Endodermal cell (in vitro differentiated cells): Measurements from ENCODE around the gene CFAP46. TPM values are rescaled to one million over a fixed set of nuclear protein-coding genes. Genes with fewer than 3 reads are reported as not detected.

ENCODE experiments used
- DNase-seq: peaks from one replicate; pipeline ENCODE4 v3.0.0-alpha.2; 2017
- H3K27ac ChIP-seq: 2 replicates; pipeline ENCODE4 v1.5.1; 2013; ENCODE audit warnings: mild to moderate bottlenecking, low read depth, low read length, moderate library complexity
- H3K27me3 ChIP-seq: 2 replicates; pipeline ENCODE4 v1.6.1; 2013; ENCODE audit warnings: mild to moderate bottlenecking, low read length, moderate library complexity; ENCODE audit not compliant: insufficient read depth, control insufficient read depth, poor library complexity, severe bottlenecking
- H3K36me3 ChIP-seq: 2 replicates; pipeline ENCODE4 v1.7.0; 2013; ENCODE audit warnings: mild to moderate bottlenecking, low read length, moderate library complexity; ENCODE audit not compliant: control insufficient read depth, insufficient read depth
- H3K4me1 ChIP-seq: one replicate; pipeline ENCODE4 v1.7.0; 2013; ENCODE audit warnings: low read length; ENCODE audit not compliant: control insufficient read depth, insufficient read depth
- H3K4me3 ChIP-seq: 2 replicates; pipeline ENCODE4 v1.5.1; 2013; ENCODE audit warnings: mild to moderate bottlenecking, low read length, moderate library complexity
- H3K9ac ChIP-seq: 2 replicates; pipeline ENCODE4 v1.6.1; 2013; ENCODE audit warnings: mild to moderate bottlenecking, low read length, moderate library complexity; ENCODE audit not compliant: poor library complexity, severe bottlenecking; ENCODE audit errors: extremely low read depth
- H3K9me3 ChIP-seq: 2 replicates; pipeline ENCODE4 v1.6.1; 2013; ENCODE audit warnings: mild to moderate bottlenecking, low read length, moderate library complexity; ENCODE audit not compliant: control insufficient read depth
- H3K27ac Mint-ChIP-seq: 2 replicates; pipeline ENCODE4 v1.8.0; 2020; ENCODE audit warnings: mixed read lengths
- H3K27me3 Mint-ChIP-seq: 2 replicates; pipeline ENCODE4 v1.8.0; 2021; ENCODE audit warnings: mild to moderate bottlenecking, mixed read lengths; ENCODE audit not compliant: insufficient read depth
- H3K36me3 Mint-ChIP-seq: 2 replicates; pipeline ENCODE4 v1.8.0; 2020; ENCODE audit warnings: low read depth, mixed read lengths
- H3K4me1 Mint-ChIP-seq: 2 replicates; pipeline ENCODE4 v1.8.0; 2020; ENCODE audit warnings: mixed read lengths
- H3K4me3 Mint-ChIP-seq: 2 replicates; pipeline ENCODE4 v1.8.0; 2020; ENCODE audit warnings: mild to moderate bottlenecking, moderate library complexity, mixed read lengths
- H3K9me3 Mint-ChIP-seq: 2 replicates; pipeline ENCODE4 v1.8.0; 2020; ENCODE audit warnings: mild to moderate bottlenecking, mixed read lengths
- CTCF ChIP-seq: fragments of 200-600 bp; sonication (generic); conservative IDR thresholded peaks from 2 replicates; pipeline ENCODE4 v1.5.0; 2021; ENCODE audit warnings: antibody characterized with exemption, mild to moderate bottlenecking
- WGBS, 2 experiments: methylation state at CpG; one replicate each; pipeline versions ENCODE4 v1.1.5 to v1.1.7; 2013; ENCODE audit warnings: missing lambda C conversion rate in 2 of 2, mixed read lengths in 1 of 2; ENCODE audit not compliant: insufficient coverage in 1 of 2, insufficient read length in 1 of 2; 5-methylcytosine and 5-hydroxymethylcytosine counted together
- total RNA-seq, 2 donors: library from RNA; stranded (reverse); fragmentation: NEBNext Ultra II Directional in 1 of 2; extraction: Animal tissue kit (Norgen Biotek cat#: 25700) in 1 of 2; gene quantifications; 2 replicates in 1 of 2; 3 replicates in 1 of 2; pipeline ENCODE4 v1.2.1, GENCODE V29; 2021

The CFAP46 gene
- total RNA-seq, 2 donors from 2014 or later: 9.9 to 10.5 TPM

- no peaks in the 10 kb centered on the region for H3K9me3 ChIP-seq
- H3K27me3 ChIP-seq: no peaks in the 10 kb centered on the region
- H3K4me1 ChIP-seq: no peaks in the 10 kb centered on the region
- Mint-ChIP-seq H3K27me3 (peaks cover 4% of the 10 kb centered on the region), H3K27ac (no peak overlapping the region), H3K4me3 (no peak overlapping the region), H3K36me3 (no peaks in the 10 kb centered on the region), H3K4me1 (no peaks in the 10 kb centered on the region), H3K9me3 (no peaks in the 10 kb centered on the region)
- H3K9ac ChIP-seq: no peak overlapping the region
- H3K4me3 ChIP-seq: no peak overlapping the region
- TF ChIP-seq CTCF: no peak
- WGBS, 2 experiments: 86 to 88% methylated on average over 32 to 35 of the region's 35 CpGs
- no peak for DNase-seq
- H3K27ac ChIP-seq: no peak overlapping the region
- no peaks in the 10 kb centered on the region for H3K36me3 ChIP-seq
Observed at GRCh38 chr10:132886211-132887099, 55.9 kb downstream of the CFAP46 start.

DNA sequence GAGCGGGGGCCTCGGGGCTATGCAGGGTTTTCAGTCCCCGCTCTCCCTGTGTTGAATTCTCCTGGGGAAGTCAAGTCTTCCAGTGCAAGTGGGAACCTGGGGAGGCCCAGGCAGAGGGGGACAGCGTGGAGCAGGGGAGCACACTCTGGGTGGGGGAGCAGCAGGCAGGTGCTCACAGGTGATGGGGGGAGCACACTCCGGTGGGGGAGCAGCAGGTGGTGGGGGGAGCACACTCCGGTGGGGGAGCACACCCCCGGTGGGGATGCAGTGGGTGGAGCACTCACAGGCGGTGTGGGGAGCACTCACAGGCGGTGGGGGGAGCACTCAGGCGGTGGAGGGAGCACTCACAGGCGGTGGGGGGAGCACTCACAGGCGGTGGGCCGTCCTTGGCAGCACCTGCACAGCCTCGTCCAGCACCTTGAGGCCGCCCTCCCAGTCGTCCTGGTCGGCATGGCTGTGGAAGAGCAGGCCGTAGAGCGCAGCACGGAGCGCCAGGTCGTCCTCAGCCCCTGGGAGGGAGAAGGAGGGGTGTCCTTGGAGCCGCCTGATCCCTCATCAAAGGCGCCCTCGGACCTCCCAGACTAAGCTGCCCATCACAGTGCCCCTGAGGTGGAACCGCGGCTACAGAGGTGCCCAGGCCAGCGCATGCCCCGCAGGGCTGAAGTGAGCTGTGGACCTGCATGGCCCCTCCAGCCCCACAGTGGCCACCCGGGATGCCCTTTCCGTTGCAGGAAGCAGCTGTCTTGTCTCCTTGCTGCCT lies 56.7 kb downstream of the CFAP46 start:
- H3K27ac Mint-ChIP-seq: no peak overlapping the region
- no peaks in the 10 kb centered on the region for H3K9me3 ChIP-seq
- no peaks in the 10 kb centered on the region for H3K36me3 ChIP-seq
- DNase-seq: no peak
- H3K27me3 ChIP-seq: no peaks in the 10 kb centered on the region
- no peaks in the 10 kb centered on the region for H3K4me1 ChIP-seq
- 91 to 97% methylated on average over 16 to 30 of the region's 31 CpGs for WGBS, 2 experiments
- H3K4me3 Mint-ChIP-seq: no peak overlapping the region
- no peak overlapping the region for H3K27ac ChIP-seq
- H3K9ac ChIP-seq: no peak overlapping the region
- H3K4me3 ChIP-seq: no peak overlapping the region
- H3K9me3 Mint-ChIP-seq: no peaks in the 10 kb centered on the region
- no peaks in the 10 kb centered on the region for H3K4me1 Mint-ChIP-seq
- H3K36me3 Mint-ChIP-seq: no peaks in the 10 kb centered on the region
- peaks cover 4% of the 10 kb centered on the region for H3K27me3 Mint-ChIP-seq
- TF ChIP-seq CTCF: no peak

GRCh38 chr10:132884691-132885271 lies 57.6 kb downstream of the CFAP46 start:
- Mint-ChIP-seq H3K9me3 (no peaks in the 10 kb centered on the region), H3K4me3 (no peak overlapping the region), H3K27ac (no peak overlapping the region), H3K27me3 (peaks cover 4% of the 10 kb centered on the region), H3K36me3 (no peaks in the 10 kb centered on the region), H3K4me1 (no peaks in the 10 kb centered on the region)
- Histone ChIP-seq H3K4me1 (no peaks in the 10 kb centered on the region), H3K27ac (no peak overlapping the region), H3K9me3 (no peaks in the 10 kb centered on the region), H3K27me3 (no peaks in the 10 kb centered on the region), H3K36me3 (no peaks in the 10 kb centered on the region), H3K9ac (no peak overlapping the region), H3K4me3 (no peak overlapping the region)
- DNase-seq: no peak
- no peak for TF ChIP-seq CTCF
- WGBS, 2 experiments: 93 to 95% methylated on average over 17 to 28 of the region's 28 CpGs
